ENCODE data around the gene PRR19.

Gene PRR19

GRCh38 chr19:42284591-42285341, 17.2 kb upstream of the PRR19 start:
- no peak for DNase-seq

GRCh38 chr19:42285541-42285941, 16.4 kb upstream of the PRR19 start:
- DNase-seq: no peak

DNA sequence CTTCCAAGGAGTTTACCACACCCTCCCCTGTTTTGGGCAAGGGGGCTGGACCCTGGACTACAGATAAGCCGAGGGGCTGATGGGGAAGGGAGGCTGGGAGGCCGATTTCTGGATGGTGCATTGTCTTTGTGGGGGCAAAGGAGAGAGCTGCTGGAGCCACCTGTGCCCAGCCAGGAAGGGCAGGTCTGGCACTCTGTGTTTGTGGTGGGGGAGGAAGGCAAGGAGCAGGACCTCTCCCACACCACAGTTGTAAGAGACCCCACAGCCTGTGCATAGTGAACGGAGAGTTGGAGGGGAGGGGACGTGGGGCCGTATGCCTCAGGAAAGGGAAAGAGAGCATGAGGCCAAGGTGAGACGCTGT, 16.0 kb upstream of the PRR19 start:
- DNase-seq: no peak

DNA sequence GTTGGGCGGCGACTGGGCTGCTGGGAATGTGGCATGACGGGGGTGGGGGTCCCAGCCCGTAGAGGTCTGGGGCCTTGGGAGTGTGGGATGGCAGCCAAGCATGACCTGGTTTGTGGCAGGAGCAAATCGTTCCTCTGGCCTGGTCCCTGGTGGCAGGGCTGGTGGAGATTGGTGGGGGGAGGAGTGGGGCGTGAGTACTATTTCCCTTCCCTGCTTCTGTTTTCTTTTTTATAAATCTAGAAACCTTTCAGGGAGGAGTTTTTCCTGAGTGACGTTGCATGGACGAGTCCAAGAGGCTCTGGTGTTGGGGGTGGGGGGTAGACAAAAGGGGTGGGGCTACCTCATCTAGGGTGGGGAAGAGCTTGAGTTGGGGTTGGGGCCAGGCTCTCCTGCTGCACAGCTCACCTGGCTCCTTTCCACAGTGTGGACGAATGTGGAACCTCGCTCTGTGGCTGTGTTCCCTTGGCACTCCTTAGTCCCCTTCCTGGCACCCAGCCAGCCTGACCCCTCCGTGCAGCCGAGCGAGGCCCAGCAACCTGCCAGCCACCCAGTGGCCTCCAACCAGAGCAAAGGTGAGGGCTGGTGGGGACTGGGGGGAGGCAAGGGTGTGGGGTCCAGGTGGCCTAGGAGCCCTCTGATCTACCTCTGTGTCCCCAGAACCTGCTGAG, 15.4 kb upstream of the PRR19 start:
- DNase-seq: no peak

- DNase-seq: no peak
Measured at GRCh38 chr19:42287017-42287826, 14.7 kb upstream of the PRR19 start.

DNA sequence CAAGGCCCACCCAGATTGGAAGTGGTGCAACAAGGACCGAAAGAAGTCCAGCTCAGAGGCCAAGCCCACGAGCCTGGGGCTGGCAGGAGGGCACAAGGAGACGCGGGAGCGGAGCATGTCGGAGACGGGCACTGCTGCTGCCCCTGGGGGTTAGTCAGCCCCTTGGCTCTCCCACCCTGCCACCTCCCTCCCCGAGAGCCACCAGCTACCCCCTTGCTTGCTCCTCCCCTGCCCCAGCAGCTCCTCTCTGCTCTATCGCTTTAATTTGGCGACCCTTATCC, 14.2 kb upstream of the PRR19 start:
- no peak for DNase-seq

GRCh38 chr19:42288387-42288786, 13.5 kb upstream of the PRR19 start:
- DNase-seq: no peak

DNA sequence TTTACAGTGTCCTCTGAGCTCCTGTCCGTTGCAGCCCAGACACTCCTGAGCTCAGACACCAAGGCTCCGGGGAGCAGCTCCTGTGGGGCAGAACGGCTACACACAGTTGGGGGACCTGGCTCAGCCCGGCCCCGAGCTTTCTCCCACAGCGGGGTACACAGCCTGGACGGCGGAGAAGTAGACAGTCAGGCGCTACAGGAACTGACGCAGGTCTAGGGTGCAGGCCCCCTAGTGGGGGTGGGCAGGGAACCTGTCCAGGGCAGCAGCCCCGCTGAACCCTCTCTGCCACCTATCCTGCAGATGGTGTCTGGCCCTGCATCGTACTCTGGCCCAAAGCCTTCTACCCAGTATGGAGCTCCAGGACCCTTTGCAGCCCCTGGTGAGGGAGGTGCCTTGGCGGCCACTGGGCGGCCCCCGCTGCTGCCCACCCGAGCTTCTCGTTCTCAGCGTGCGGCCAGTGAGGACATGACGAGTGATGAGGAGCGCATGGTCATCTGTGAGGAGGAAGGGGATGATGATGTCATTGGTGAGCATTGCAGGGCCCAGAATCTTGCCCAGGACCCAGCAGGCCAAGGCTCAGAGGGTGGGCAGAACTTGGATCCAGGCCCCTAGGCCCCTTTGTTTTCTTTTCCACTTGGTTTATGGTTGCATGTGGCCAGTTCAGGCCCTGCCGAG, 12.9 kb upstream of the PRR19 start:
- DNase-seq: no peak

GRCh38 chr19:42289556-42290041, 12.3 kb upstream of the PRR19 start:
- DNase-seq: no peak

- no peak for DNase-seq
Measured at GRCh38 chr19:42290136-42290522, 11.8 kb upstream of the PRR19 start.

- peak; percentile 24 to 27 for DNase-seq
Measured at GRCh38 chr19:42290523-42291434, 11.2 kb upstream of the PRR19 start.

DNA sequence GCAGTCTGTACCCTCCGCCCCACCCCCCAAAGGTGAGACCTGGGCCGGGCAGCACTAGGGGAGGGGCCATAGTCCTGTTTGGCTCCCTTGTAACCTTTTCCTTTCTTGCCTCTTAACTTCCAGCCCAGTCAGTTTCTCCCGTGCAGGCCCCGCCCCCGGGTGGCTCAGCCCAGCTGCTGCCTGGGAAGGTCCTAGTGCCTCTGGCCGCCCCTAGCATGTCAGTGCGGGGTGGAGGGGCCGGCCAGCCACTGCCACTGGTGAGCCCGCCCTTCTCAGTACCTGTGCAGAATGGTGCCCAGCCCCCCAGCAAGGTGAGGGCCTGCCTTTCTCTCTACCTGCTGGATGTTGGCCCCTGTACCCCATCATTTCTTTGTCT, 10.5 kb upstream of the PRR19 start:
- DNase-seq: no peak

- DNase-seq: no peak
Measured at GRCh38 chr19:42292042-42292960, 9.6 kb upstream of the PRR19 start.

DNA sequence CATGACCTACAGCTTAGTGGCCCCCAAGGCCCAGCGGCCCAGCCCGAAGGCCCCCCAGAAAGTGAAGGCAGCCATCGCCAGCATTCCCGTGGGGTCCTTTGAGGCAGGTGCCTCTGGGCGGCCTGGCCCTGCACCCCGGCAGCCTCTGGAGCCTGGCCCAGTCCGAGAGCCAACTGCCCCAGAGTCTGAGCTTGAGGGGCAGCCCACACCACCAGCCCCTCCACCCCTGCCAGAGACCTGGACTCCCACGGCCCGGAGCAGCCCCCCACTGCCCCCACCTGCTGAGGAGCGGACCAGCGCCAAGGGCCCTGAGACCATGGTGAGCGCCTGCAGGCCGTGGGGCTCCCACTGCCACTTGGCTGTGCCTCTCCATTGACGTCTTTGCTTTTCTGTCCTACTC, 9.0 kb upstream of the PRR19 start:
- DNase-seq: no peak

- DNase-seq: no peak
Measured at GRCh38 chr19:42293540-42293939, 8.4 kb upstream of the PRR19 start.

- no peak for DNase-seq
Measured at GRCh38 chr19:42293948-42294347, 8.0 kb upstream of the PRR19 start.

DNA sequence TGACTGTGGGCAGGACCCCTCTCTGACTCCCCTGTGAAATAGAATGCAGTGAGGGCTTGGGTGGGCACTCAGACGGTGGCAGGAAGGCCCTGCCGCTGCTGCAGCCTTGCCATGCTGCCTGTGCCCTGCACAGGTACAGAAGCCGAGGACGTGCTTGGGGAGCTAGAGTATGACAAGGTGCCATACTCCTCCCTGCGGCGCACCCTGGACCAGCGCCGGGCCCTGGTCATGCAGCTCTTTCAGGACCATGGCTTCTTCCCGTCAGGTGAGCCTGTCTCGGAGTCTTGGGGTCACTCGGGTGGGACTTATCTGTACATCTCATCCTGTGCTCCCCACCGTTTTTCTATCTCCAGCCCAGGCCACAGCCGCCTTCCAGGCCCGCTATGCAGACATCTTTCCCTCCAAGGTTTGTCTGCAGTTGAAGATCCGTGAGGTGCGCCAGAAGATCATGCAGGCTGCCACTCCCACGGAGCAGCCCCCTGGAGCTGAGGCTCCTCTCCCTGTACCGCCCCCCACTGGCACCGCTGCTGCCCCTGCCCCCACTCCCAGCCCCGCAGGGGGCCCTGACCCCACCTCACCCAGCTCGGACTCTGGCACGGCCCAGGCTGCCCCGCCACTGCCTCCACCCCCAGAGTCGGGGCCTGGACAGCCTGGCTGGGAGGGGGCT, 7.3 kb upstream of the PRR19 start:
- DNase-seq: no peak

- DNase-seq: no peak
Measured at GRCh38 chr19:42295342-42295741, 6.6 kb upstream of the PRR19 start.

DNA sequence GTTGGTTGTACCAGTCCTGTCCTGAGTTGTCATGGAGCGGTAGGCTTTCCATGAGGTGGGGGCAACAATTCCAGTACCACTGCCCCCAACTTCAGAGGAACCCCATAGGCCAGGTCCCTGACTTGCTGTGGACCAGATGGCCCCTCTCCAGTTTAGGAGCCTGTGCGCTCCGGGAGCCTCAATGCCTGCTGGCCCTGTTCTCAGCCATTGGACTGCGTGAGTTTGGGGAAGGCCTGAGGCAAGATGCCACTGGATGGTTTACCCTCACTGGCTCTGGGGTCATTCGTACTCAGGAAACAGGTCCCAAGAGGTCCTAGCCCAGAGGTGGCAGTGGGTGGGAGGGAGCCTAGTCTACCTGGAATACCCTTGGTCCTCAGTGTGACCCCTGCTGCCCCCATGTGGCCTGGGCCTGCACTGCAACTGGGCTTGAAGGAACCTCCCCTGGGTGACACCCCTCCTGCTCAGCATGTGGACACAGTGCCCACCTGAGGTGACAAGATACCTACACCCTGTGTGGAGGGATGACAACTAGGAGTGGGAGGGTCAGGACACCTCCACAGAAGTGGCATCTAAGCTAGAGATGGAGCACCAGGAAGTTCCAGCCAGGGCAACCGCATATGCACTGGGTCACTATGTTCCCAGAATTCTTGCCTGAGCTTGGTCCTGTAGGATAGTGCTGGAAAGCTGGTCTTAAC, 6.0 kb upstream of the PRR19 start:
- DNase-seq: peak; percentile 64 to 74

DNA sequence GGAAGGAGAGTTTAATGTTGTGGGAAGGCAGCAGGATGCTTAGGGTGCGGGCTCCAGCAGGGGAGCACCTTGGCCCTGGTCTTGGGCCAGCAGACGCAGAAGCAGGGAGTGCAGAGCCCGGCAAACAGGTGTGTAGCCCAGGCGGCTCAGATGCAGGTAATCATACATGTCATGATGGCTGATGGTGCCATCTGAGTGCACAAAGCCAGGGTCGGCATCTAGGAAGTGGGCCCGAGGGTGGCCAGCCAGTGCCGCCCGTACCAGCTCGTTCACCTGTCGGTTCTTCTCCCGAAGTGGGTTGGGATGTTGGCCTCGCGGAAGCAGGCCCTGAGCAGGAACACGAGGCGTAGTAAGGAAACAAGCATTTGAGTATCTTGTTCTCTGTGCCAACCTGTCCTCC, 4.9 kb upstream of the PRR19 start:
- DNase-seq: no peak

Data from SHP77 (cell line).